AG04450 (cell line): ENCODE measurements around the gene CLPX. TPM values are rescaled to one million over a fixed set of nuclear protein-coding genes. Genes with fewer than 3 reads are reported as not detected.
"Not testable (repeated sequence)": the region's sequence is repeated elsewhere in the genome, so short reads cannot be mapped to it uniquely, and the experiment has no call there.

ENCODE experiments used
- CTCF ChIA-PET: fragments of 300-600, 350-600 bp; formaldehyde crosslinking; extraction: SDS; loops from one replicate; lab custom pipeline; 2022; ENCODE audit warnings: antibody characterized with exemption, inconsistent platforms; lab: Charles Lee
- POLR2A ChIA-PET: fragments of 350-600 bp; formaldehyde crosslinking; extraction: SDS; loops from one replicate; lab custom pipeline; 2021; ENCODE audit warnings: antibody characterized with exemption, inconsistent platforms; lab: Yijun Ruan, JAX
- DNase-seq: peaks from one replicate; pipeline ENCODE4 v3.0.0-alpha.2; 2011; ENCODE audit warnings: low read depth, low spot score
- H3K27ac ChIP-seq: one replicate; pipeline ENCODE4 v1.5.1; 2012; ENCODE audit warnings: low read depth, low read length, control low read depth
- H3K27me3 ChIP-seq: one replicate; pipeline ENCODE4 v1.6.0; 2012; ENCODE audit warnings: low read length; ENCODE audit not compliant: control insufficient read depth, insufficient read depth
- H3K4me3 ChIP-seq: 2 replicates; pipeline ENCODE4 v1.5.1; 2011; ENCODE audit warnings: mild to moderate bottlenecking, low read depth, low read length, control low read depth
- H3K9me3 ChIP-seq: 2 replicates; pipeline ENCODE4 v1.5.1; 2012; ENCODE audit warnings: low read length; ENCODE audit not compliant: control insufficient read depth, insufficient read depth
- polyA minus RNA-seq: library from RNA; depleted of rRNA, polyadenylated mRNA; stranded (reverse); fragments of >200 nt; gene quantifications from 2 replicates; pipeline ENCODE4 v1.2.3, GENCODE V29; 2011; rRNA and poly(A)+ RNA removed
- polyA plus RNA-seq: library from polyadenylated mRNA; depleted of rRNA; stranded (reverse); fragments of >200 nt; gene quantifications from 2 replicates; pipeline ENCODE4 v1.2.3, GENCODE V29; 2011; rRNA removed
- TF ChIP-seq, protein P1 (sequence below): IDR thresholded peaks from 2 replicates; pipeline ENCODE4 v1.5.1; 2011; ENCODE audit warnings: low read depth, low read length, control low read depth, inconsistent platforms

The CLPX gene
- polyA plus RNA-seq = 39.2 and 58.3 TPM in 2 replicates
- 36.8 and 47.5 TPM in 2 replicates for polyA minus RNA-seq

DNA sequence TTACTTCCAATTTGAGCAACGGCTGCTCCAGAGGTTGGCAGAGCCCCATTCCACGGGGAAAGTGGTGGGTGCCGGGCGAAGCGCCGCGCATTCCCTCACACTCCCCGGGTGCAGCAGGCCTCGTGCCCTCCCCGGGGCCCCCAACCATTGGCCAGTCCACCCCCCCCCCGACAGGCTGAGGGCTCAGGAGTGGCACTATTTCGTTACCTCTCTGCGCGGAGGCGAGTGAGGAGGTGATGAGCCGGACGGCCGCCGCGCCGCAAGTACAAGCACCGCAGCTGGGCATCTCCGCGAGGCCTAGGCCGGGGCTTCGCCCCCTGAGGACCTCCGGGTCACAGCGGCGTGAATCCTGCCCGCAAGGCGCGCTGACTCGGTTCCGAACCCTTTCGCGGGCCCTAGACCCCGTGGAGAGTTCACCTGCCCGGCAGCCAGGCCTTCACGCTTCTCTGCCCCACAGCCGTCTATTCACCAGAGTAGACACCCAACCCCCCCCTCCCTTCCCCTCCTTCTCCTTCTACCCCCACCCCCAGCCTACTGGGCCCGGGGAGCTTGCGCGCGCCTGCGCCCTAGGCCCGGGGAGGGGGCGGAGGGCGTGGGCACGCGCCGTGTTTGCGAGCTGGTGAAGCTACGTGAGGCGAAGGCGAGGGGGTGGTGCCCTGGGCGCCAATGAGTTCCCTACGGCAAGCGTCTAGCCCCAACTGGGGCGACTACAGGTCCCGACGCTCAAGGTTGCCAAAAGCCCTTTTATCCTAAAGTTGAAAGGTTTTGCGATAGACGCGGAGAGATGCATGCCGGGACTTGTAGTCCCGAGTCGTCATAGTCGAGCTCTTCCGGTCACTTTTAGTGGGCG lies at the start of gene CLPX:
Gene CLPX, minus strand, starts transcription at position 475 of the 850 bp plus-strand sequence. Its CDS starts 189 bp downstream, at position 286.
- Histone ChIP-seq H3K27me3 (no peaks in the 10 kb centered on the region), H3K4me3 (peak within 1 kb of the TSS; percentile 92), H3K9me3 (peaks cover 9% of the 10 kb centered on the region; the same call in 1 of the 2 replicates), H3K27ac (peak within 1 kb of the TSS; percentile 84)
- CTCF ChIA-PET = interaction anchor here (0.6 to 7.5 kb wide), 7 partner anchors 26 to 444 kb away, joined by 3 to 100 read pairs (median 4); partner anchors contain the start of genes CILP and PARP16
- TF ChIP-seq, protein P1, sequence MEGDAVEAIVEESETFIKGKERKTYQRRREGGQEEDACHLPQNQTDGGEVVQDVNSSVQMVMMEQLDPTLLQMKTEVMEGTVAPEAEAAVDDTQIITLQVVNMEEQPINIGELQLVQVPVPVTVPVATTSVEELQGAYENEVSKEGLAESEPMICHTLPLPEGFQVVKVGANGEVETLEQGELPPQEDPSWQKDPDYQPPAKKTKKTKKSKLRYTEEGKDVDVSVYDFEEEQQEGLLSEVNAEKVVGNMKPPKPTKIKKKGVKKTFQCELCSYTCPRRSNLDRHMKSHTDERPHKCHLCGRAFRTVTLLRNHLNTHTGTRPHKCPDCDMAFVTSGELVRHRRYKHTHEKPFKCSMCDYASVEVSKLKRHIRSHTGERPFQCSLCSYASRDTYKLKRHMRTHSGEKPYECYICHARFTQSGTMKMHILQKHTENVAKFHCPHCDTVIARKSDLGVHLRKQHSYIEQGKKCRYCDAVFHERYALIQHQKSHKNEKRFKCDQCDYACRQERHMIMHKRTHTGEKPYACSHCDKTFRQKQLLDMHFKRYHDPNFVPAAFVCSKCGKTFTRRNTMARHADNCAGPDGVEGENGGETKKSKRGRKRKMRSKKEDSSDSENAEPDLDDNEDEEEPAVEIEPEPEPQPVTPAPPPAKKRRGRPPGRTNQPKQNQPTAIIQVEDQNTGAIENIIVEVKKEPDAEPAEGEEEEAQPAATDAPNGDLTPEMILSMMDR = no peak
- POLR2A ChIA-PET = interaction anchor here (0.6 to 2.4 kb wide), 20 partner anchors 9 to 1201 kb away, joined by 3 to 55 read pairs (median 4); partner anchors contain the start of genes MAP2K1, PARP16, PDCD7 and RNU5B-1
- peak; percentile 78 for DNase-seq

DNA sequence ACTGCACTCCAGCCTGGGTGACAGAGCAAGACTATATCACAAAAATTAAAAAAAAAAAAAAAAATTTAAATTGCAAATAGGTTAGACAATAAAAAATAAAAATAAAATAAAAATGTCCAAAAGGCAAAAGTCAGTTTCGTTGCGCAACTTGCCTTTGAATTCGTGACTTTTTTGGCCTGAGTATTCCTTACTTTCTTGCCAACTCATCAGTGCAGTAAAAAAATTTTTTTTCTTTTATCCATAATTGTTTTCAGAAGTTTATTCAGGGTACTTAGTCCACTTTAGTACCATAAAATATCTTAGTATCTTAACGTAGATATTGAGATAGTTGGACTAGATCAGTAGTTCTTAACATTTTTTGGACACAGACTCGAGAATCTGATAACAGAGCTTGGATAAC lies 48.6 kb upstream of the CLPX start:
- POLR2A ChIA-PET = interaction anchor here (0.6 kb wide), 1 partner anchor 19 kb away, joined by 3 read pairs; no protein-coding TSS in a partner anchor
- H3K4me3 ChIP-seq = no peak overlapping the region
- H3K27ac ChIP-seq = no peak overlapping the region
- H3K27me3 ChIP-seq = no peaks in the 10 kb centered on the region
- TF ChIP-seq, protein P1 = no peak
- no peak for DNase-seq
- CTCF ChIA-PET = interaction anchor here (0.7 kb wide), 1 partner anchor 38 kb away, joined by 3 read pairs; no protein-coding TSS in a partner anchor
- no peaks in the 10 kb centered on the region for H3K9me3 ChIP-seq

DNA sequence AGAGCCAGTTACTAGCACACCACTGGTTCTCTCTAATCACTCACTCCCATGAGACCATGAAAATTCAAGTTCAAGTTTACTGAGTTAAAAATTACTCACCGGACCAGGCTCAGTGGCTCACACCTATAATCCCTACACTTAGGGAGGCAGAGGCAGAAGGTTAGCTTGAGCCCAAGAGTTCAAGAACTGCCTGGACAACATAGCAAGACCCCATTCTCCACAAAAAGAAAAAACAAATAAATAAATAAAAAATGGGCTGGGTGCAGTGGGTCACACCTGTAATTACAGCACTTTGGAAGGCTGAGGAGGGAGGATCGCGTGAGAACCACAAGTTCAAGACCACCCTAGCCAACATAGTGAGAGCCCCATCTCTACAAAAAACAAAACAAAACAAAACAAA lies 47.4 kb upstream of the CLPX start:
- Histone ChIP-seq H3K9me3 (no peaks in the 10 kb centered on the region), H3K27me3 (no peaks in the 10 kb centered on the region), H3K27ac (no peak overlapping the region), H3K4me3 (no peak overlapping the region)
- POLR2A ChIA-PET = no interaction called here
- TF ChIP-seq, protein P1 = no peak
- DNase-seq = no peak
- CTCF ChIA-PET = no interaction called here

DNA sequence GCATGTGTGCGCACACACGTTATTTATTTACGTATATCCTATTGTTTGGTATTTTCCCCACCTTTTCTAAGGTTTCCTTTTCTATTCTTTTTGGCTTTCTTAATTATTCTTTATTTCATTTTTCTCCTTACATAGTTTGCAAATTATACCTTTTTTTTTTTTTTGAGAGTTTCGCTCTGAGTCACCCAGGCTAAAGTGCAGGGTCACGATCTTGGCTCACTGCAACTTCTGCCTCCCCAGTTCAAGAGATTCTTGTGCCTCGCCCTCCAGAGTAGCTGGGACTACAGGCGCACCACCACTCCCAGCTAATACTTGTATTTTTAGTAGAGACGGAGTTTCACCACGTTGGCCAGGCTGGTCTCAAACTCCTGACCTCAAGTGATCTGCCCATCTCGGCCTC lies 46.2 kb upstream of the CLPX start:
- no peak for DNase-seq
- Histone ChIP-seq H3K27ac (no peak overlapping the region), H3K4me3 (no peak overlapping the region), H3K9me3 (no peaks in the 10 kb centered on the region), H3K27me3 (no peaks in the 10 kb centered on the region)
- CTCF ChIA-PET = no interaction called here
- TF ChIP-seq, protein P1 = no peak
- POLR2A ChIA-PET = no interaction called here

DNA sequence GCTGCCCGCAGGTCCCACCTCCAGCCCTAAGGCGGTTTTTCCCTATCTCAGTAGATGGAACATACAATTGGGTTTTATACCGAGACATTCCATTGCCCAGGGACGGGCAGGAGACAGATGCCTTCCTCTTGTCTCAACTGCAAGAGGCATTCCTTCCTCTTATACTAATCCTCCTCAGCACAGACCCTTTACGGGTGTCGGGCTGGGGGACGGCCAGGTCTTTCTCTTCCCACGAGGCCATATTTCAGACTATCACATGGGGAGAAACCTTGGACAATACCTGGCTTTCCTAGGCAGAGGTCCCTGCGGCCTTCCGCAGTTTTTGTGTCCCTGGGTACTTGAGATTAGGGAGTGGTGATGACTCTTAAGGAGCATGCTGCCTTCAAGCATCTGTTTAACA lies 41.8 kb upstream of the CLPX start:
- H3K27ac ChIP-seq, H3K4me3 ChIP-seq, CTCF ChIA-PET, H3K9me3 ChIP-seq, DNase-seq, POLR2A ChIA-PET: not testable (repeated sequence)
- peaks cover 15% of the 10 kb centered on the region for H3K27me3 ChIP-seq
